HepG2 (cell line): ENCODE measurements around the gene SH3D21. TPM values are rescaled to one million over a fixed set of nuclear protein-coding genes. Genes with fewer than 3 reads are reported as not detected.

Experiments used
- ATAD3A ChIP-seq: sonication (generic); formaldehyde crosslinking; IDR thresholded peaks from 2 replicates; pipeline ENCODE4 v1.4.0; 2020; ENCODE audit warnings: missing genetic modification reagents
- MEIS1 ChIP-seq: sonication (generic); formaldehyde crosslinking; IDR thresholded peaks from 2 replicates; pipeline ENCODE4 v1.9.0; 2021; ENCODE audit warnings: mild to moderate bottlenecking, missing genetic modification reagents, moderate library complexity, borderline replicate concordance
- NAIF1 ChIP-seq: sonication (generic); formaldehyde crosslinking; IDR thresholded peaks from 2 replicates; pipeline ENCODE4 v1.5.0; 2020; ENCODE audit warnings: mild to moderate bottlenecking, missing genetic modification reagents, borderline replicate concordance
- RFXAP ChIP-seq: sonication (generic); formaldehyde crosslinking; IDR thresholded peaks from 2 replicates; pipeline ENCODE4 v1.4.0; 2020; ENCODE audit warnings: missing genetic modification reagents, borderline replicate concordance
- ZNF549 ChIP-seq: sonication (generic); formaldehyde crosslinking; IDR thresholded peaks from 2 replicates; pipeline ENCODE4 v1.5.0; 2020; ENCODE audit warnings: missing genetic modification reagents
- ZNF614 ChIP-seq: IDR thresholded peaks from 2 replicates; pipeline ENCODE4 v1.6.1; 2018; ENCODE audit warnings: missing biosample characterization, missing genetic modification reagents, inconsistent platforms, borderline replicate concordance
- ZNF883 ChIP-seq: sonication (generic); formaldehyde crosslinking; IDR thresholded peaks from 2 replicates; pipeline ENCODE4 v1.5.1; 2020; ENCODE audit warnings: mild to moderate bottlenecking, missing genetic modification reagents; ENCODE audit errors: not compliant biosample characterization
- polyA plus RNA-seq, 8 experiments: library from polyadenylated mRNA; depleted of rRNA in 3 of 8; stranded (reverse) in 7 of 8; unstranded in 1 of 8; fragments of >200 nt; fragmentation: Illumina TruSeq in 4 of 8; extraction: Trizol in 4 of 8; gene quantifications; 2 replicates each; pipeline versions ENCODE4 v1.2.1 to v1.2.3, GENCODE V29; 2011 to 2016; ENCODE audit warnings: low read depth in 4 of 8, missing spikeins in 1 of 8, mixed read lengths in 1 of 8; ENCODE audit not compliant: insufficient read depth in 1 of 8
- total RNA-seq, 5 experiments: library from RNA; depleted of rRNA; stranded (reverse); fragments of >200 nt; fragmentation: Illumina TruSeq; extraction: Trizol; gene quantifications; 2 replicates each; pipeline ENCODE4 v1.2.3, GENCODE V29; 2016; ENCODE audit warnings: low read depth in 1 of 5
- TF ChIP-seq, protein P1 (sequence below): sonication (generic); formaldehyde crosslinking; IDR thresholded peaks from 2 replicates; pipeline ENCODE4 v1.5.0; 2020; ENCODE audit warnings: mild to moderate bottlenecking, missing genetic modification reagents, borderline replicate concordance
- TF ChIP-seq, protein P2 (sequence below): sonication (generic); formaldehyde crosslinking; IDR thresholded peaks from 2 replicates; pipeline ENCODE4 v1.5.0; 2020; ENCODE audit warnings: missing genetic modification reagents
- TF ChIP-seq, protein P3 (sequence below): sonication (generic); formaldehyde crosslinking; IDR thresholded peaks from 2 replicates; pipeline ENCODE4 v1.5.0; 2020; ENCODE audit warnings: missing genetic modification reagents
- TF ChIP-seq, protein P4 (sequence below): sonication (generic); formaldehyde crosslinking; IDR thresholded peaks from 2 replicates; pipeline ENCODE4 v1.4.0; 2020; ENCODE audit warnings: missing genetic modification reagents
- TF ChIP-seq, protein P5 (sequence below): sonication (generic); formaldehyde crosslinking; IDR thresholded peaks from 2 replicates; pipeline ENCODE4 v1.4.0; 2020; ENCODE audit warnings: low read depth, mild to moderate bottlenecking, missing genetic modification reagents

SH3D21 gene
- total and polyA plus RNA-seq, 2 of the 13 experiments (the other 11 are each of a cell fraction or from before 2014, with no cell fraction given), result 5.1 to 8.6 TPM

DNA sequence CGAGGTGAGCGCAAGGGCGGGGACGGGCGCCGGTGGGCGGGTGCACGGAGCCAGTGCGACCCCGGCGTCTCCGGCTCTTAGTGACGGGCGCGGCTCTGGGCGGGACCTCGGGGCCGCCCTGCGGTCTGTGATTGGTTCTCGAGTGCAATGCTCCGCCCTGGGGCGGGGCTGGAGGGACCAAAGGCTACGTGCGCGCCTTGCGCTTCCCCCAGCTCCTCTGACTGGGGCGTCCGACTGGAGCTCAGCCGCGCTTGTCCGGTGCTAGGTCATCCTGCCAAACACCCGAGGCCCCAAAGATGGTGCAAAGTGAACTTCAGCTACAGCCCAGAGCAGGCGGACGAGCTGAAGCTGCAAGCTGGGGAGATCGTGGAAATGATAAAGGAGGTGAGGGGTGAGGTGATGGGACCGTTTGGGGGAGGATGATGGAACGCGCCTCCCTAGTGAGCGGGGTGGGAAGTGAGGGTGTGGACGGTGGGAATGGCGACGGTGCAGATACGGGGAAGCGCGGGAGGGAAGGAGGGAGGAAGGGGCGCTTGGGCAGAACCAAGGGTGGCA lies 811 bp downstream of the SH3D21 start (continued):
- TF ChIP-seq RFXAP, result no peak; the same call in 1 of the 2 replicates
- TF ChIP-seq ZNF614, result 0 out of 2 replicates have a peak, but pooled peaks have one; percentile 65
- peak; percentile 74 for TF ChIP-seq MEIS1 (CRISPR knock-in tag)
- TF ChIP-seq, protein P1, sequence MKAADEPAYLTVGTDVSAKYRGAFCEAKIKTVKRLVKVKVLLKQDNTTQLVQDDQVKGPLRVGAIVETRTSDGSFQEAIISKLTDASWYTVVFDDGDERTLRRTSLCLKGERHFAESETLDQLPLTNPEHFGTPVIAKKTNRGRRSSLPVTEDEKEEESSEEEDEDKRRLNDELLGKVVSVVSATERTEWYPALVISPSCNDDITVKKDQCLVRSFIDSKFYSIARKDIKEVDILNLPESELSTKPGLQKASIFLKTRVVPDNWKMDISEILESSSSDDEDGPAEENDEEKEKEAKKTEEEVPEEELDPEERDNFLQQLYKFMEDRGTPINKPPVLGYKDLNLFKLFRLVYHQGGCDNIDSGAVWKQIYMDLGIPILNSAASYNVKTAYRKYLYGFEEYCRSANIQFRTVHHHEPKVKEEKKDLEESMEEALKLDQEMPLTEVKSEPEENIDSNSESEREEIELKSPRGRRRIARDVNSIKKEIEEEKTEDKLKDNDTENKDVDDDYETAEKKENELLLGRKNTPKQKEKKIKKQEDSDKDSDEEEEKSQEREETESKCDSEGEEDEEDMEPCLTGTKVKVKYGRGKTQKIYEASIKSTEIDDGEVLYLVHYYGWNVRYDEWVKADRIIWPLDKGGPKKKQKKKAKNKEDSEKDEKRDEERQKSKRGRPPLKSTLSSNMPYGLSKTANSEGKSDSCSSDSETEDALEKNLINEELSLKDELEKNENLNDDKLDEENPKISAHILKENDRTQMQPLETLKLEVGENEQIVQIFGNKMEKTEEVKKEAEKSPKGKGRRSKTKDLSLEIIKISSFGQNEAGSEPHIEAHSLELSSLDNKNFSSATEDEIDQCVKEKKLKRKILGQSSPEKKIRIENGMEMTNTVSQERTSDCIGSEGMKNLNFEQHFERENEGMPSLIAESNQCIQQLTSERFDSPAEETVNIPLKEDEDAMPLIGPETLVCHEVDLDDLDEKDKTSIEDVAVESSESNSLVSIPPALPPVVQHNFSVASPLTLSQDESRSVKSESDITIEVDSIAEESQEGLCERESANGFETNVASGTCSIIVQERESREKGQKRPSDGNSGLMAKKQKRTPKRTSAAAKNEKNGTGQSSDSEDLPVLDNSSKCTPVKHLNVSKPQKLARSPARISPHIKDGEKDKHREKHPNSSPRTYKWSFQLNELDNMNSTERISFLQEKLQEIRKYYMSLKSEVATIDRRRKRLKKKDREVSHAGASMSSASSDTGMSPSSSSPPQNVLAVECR (CRISPR knock-in tag), result peak; percentile 85
- TF ChIP-seq, protein P2, sequence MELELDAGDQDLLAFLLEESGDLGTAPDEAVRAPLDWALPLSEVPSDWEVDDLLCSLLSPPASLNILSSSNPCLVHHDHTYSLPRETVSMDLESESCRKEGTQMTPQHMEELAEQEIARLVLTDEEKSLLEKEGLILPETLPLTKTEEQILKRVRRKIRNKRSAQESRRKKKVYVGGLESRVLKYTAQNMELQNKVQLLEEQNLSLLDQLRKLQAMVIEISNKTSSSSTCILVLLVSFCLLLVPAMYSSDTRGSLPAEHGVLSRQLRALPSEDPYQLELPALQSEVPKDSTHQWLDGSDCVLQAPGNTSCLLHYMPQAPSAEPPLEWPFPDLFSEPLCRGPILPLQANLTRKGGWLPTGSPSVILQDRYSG (CRISPR knock-in tag), result no peak
- peak; percentile 35 for TF ChIP-seq ZNF883 (CRISPR knock-in tag)
- TF ChIP-seq ZNF549 (CRISPR knock-in tag), result no peak
- TF ChIP-seq ATAD3A (CRISPR knock-in tag), result no peak
- TF ChIP-seq, protein P3, sequence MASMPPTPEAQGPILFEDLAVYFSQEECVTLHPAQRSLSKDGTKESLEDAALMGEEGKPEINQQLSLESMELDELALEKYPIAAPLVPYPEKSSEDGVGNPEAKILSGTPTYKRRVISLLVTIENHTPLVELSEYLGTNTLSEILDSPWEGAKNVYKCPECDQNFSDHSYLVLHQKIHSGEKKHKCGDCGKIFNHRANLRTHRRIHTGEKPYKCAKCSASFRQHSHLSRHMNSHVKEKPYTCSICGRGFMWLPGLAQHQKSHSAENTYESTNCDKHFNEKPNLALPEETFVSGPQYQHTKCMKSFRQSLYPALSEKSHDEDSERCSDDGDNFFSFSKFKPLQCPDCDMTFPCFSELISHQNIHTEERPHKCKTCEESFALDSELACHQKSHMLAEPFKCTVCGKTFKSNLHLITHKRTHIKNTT (CRISPR knock-in tag), result no peak
- TF ChIP-seq, protein P4, sequence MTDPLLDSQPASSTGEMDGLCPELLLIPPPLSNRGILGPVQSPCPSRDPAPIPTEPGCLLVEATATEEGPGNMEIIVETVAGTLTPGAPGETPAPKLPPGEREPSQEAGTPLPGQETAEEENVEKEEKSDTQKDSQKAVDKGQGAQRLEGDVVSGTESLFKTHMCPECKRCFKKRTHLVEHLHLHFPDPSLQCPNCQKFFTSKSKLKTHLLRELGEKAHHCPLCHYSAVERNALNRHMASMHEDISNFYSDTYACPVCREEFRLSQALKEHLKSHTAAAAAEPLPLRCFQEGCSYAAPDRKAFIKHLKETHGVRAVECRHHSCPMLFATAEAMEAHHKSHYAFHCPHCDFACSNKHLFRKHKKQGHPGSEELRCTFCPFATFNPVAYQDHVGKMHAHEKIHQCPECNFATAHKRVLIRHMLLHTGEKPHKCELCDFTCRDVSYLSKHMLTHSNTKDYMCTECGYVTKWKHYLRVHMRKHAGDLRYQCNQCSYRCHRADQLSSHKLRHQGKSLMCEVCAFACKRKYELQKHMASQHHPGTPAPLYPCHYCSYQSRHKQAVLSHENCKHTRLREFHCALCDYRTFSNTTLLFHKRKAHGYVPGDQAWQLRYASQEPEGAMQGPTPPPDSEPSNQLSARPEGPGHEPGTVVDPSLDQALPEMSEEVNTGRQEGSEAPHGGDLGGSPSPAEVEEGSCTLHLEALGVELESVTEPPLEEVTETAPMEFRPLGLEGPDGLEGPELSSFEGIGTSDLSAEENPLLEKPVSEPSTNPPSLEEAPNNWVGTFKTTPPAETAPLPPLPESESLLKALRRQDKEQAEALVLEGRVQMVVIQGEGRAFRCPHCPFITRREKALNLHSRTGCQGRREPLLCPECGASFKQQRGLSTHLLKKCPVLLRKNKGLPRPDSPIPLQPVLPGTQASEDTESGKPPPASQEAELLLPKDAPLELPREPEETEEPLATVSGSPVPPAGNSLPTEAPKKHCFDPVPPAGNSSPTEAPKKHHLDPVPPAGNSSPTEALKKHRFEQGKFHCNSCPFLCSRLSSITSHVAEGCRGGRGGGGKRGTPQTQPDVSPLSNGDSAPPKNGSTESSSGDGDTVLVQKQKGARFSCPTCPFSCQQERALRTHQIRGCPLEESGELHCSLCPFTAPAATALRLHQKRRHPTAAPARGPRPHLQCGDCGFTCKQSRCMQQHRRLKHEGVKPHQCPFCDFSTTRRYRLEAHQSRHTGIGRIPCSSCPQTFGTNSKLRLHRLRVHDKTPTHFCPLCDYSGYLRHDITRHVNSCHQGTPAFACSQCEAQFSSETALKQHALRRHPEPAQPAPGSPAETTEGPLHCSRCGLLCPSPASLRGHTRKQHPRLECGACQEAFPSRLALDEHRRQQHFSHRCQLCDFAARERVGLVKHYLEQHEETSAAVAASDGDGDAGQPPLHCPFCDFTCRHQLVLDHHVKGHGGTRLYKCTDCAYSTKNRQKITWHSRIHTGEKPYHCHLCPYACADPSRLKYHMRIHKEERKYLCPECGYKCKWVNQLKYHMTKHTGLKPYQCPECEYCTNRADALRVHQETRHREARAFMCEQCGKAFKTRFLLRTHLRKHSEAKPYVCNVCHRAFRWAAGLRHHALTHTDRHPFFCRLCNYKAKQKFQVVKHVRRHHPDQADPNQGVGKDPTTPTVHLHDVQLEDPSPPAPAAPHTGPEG, result 0 out of 2 replicates have a peak, but pooled peaks have one; percentile 21
- no peak for TF ChIP-seq NAIF1 (CRISPR knock-in tag)
- TF ChIP-seq, protein P5, sequence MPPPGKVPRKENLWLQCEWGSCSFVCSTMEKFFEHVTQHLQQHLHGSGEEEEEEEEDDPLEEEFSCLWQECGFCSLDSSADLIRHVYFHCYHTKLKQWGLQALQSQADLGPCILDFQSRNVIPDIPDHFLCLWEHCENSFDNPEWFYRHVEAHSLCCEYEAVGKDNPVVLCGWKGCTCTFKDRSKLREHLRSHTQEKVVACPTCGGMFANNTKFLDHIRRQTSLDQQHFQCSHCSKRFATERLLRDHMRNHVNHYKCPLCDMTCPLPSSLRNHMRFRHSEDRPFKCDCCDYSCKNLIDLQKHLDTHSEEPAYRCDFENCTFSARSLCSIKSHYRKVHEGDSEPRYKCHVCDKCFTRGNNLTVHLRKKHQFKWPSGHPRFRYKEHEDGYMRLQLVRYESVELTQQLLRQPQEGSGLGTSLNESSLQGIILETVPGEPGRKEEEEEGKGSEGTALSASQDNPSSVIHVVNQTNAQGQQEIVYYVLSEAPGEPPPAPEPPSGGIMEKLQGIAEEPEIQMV, result peak; percentile 19; the same call in 1 of the 2 replicates
